HEK293 (cell line): ENCODE measurements around the gene PHF20.

Source experiments
- BCL11B ChIP-seq: fragments of 450-650 bp; formaldehyde crosslinking; IDR thresholded peaks from 2 replicates; pipeline ENCODE4 v1.5.1; 2016; ENCODE audit warnings: low read depth, missing biosample characterization, missing genetic modification characterization
- GLIS2 ChIP-seq: fragments of 450-650 bp; formaldehyde crosslinking; IDR thresholded peaks from 2 replicates; pipeline ENCODE4 v1.5.1; 2016; ENCODE audit warnings: missing biosample characterization, missing genetic modification characterization
- KLF1 ChIP-seq: fragments of 450-650 bp; formaldehyde crosslinking; IDR thresholded peaks from 2 replicates; pipeline ENCODE4 v1.5.1; 2016; ENCODE audit warnings: missing biosample characterization, missing genetic modification characterization
- OSR2 ChIP-seq: fragments of 450-650 bp; formaldehyde crosslinking; IDR thresholded peaks from 2 replicates; pipeline ENCODE4 v1.5.1; 2016; ENCODE audit warnings: missing biosample characterization, missing genetic modification characterization
- OVOL3 ChIP-seq: fragments of 450-650 bp; formaldehyde crosslinking; IDR thresholded peaks from 2 replicates; pipeline ENCODE4 v1.5.1; 2016; ENCODE audit warnings: missing biosample characterization, missing genetic modification characterization
- REPIN1 ChIP-seq: fragments of 450-650 bp; formaldehyde crosslinking; IDR thresholded peaks from 2 replicates; pipeline ENCODE4 v1.5.1; 2017; ENCODE audit warnings: missing biosample characterization, missing genetic modification characterization, low read depth
- SALL2 ChIP-seq: fragments of 450-650 bp; formaldehyde crosslinking; IDR thresholded peaks from 2 replicates; pipeline ENCODE4 v1.5.0; 2017; ENCODE audit warnings: missing biosample characterization, mild to moderate bottlenecking, missing genetic modification characterization, borderline replicate concordance
- SETDB1 ChIP-seq: IDR thresholded peaks from one replicate; pipeline ENCODE4 v1.6.1; 2017; ENCODE audit warnings: mild to moderate bottlenecking, low read length, moderate library complexity, mixed read lengths; ENCODE audit not compliant: insufficient read length
- ZBTB7A ChIP-seq: fragments of 450-650 bp; formaldehyde crosslinking; IDR thresholded peaks from 2 replicates; pipeline ENCODE4 v1.5.1; 2016; ENCODE audit warnings: low read depth, missing biosample characterization, missing genetic modification characterization
- ZEB2 ChIP-seq: fragments of 450-650 bp; formaldehyde crosslinking; IDR thresholded peaks from 2 replicates; pipeline ENCODE4 v1.5.1; 2016; ENCODE audit warnings: missing biosample characterization, missing genetic modification characterization
- ZFP3 ChIP-seq: fragments of 450-650 bp; formaldehyde crosslinking; IDR thresholded peaks from 2 replicates; pipeline ENCODE4 v1.5.1; 2016; ENCODE audit warnings: low read depth, missing biosample characterization, missing genetic modification characterization
- ZNF394 ChIP-seq: fragments of 450-650 bp; formaldehyde crosslinking; IDR thresholded peaks from 2 replicates; pipeline ENCODE4 v1.5.1; 2016; ENCODE audit warnings: missing biosample characterization, missing genetic modification characterization, mild to moderate bottlenecking, moderate library complexity, borderline replicate concordance
- ZNF510 ChIP-seq: fragments of 450-650 bp; formaldehyde crosslinking; IDR thresholded peaks from 2 replicates; pipeline ENCODE4 v1.5.1; 2018; ENCODE audit warnings: mild to moderate bottlenecking, missing genetic modification characterization, missing biosample characterization; ENCODE audit not compliant: insufficient replicate concordance
- ZNF558 ChIP-seq: fragments of 450-650 bp; formaldehyde crosslinking; IDR thresholded peaks from 2 replicates; pipeline ENCODE4 v1.5.1; 2016; ENCODE audit warnings: missing biosample characterization, missing genetic modification characterization
- ZNF600 ChIP-seq: fragments of 450-650 bp; formaldehyde crosslinking; IDR thresholded peaks from 2 replicates; pipeline ENCODE4 v1.5.1; 2016; ENCODE audit warnings: missing biosample characterization, missing genetic modification characterization
- ZNF629 ChIP-seq: fragments of 450-650 bp; formaldehyde crosslinking; IDR thresholded peaks from 2 replicates; pipeline ENCODE4 v1.5.1; 2017; ENCODE audit warnings: missing biosample characterization, missing genetic modification characterization
- ZNF670 ChIP-seq: fragments of 450-650 bp; formaldehyde crosslinking; IDR thresholded peaks from 2 replicates; pipeline ENCODE4 v1.5.1; 2016; ENCODE audit warnings: missing biosample characterization, missing genetic modification characterization, low read depth
- ZNF747 ChIP-seq: fragments of 450-650 bp; formaldehyde crosslinking; IDR thresholded peaks from 2 replicates; pipeline ENCODE4 v1.5.1; 2016; ENCODE audit warnings: missing biosample characterization, missing genetic modification characterization
- ZNF76 ChIP-seq: fragments of 450-650 bp; formaldehyde crosslinking; IDR thresholded peaks from 2 replicates; pipeline ENCODE4; 2016; ENCODE audit warnings: low read depth, missing biosample characterization, missing genetic modification characterization, borderline replicate concordance
- ZNF776 ChIP-seq: fragments of 450-650 bp; formaldehyde crosslinking; IDR thresholded peaks from 2 replicates; pipeline ENCODE4 v1.5.0; 2017; ENCODE audit warnings: missing biosample characterization, missing genetic modification characterization, borderline replicate concordance
- ZNF792 ChIP-seq: fragments of 450-650 bp; formaldehyde crosslinking; IDR thresholded peaks from 2 replicates; pipeline ENCODE4 v1.5.1; 2016; ENCODE audit warnings: missing biosample characterization, missing genetic modification characterization
- TF ChIP-seq, protein P1 (sequence below): fragments of 450-650 bp; formaldehyde crosslinking; IDR thresholded peaks from 2 replicates; pipeline ENCODE4 v1.5.1; 2016; ENCODE audit warnings: missing biosample characterization, missing genetic modification characterization, low read depth
- TF ChIP-seq, protein P2 (sequence below): fragments of 450-650 bp; formaldehyde crosslinking; IDR thresholded peaks from 2 replicates; pipeline ENCODE4 v1.5.1; 2016; ENCODE audit warnings: missing biosample characterization, missing genetic modification characterization
- TF ChIP-seq, protein P3 (sequence below): fragments of 450-650 bp; formaldehyde crosslinking; conservative IDR thresholded peaks from 2 replicates; pipeline ENCODE4 v1.5.1; 2016; ENCODE audit warnings: low read depth, missing biosample characterization, missing genetic modification characterization
- TF ChIP-seq, protein P4 (sequence below): IDR thresholded peaks from 2 replicates; pipeline ENCODE4 v1.6.1; 2011; ENCODE audit warnings: mild to moderate bottlenecking, low read depth, low read length, borderline replicate concordance
- TF ChIP-seq, protein P5 (sequence below): fragments of 450-650 bp; formaldehyde crosslinking; IDR thresholded peaks from 2 replicates; pipeline ENCODE4 v1.5.1; 2016; ENCODE audit warnings: missing biosample characterization, missing genetic modification characterization
- TF ChIP-seq, protein P6 (sequence below): fragments of 450-650 bp; formaldehyde crosslinking; IDR thresholded peaks from 2 replicates; pipeline ENCODE4 v1.5.1; 2016; ENCODE audit warnings: missing biosample characterization, missing genetic modification characterization

PHF20 gene

DNA sequence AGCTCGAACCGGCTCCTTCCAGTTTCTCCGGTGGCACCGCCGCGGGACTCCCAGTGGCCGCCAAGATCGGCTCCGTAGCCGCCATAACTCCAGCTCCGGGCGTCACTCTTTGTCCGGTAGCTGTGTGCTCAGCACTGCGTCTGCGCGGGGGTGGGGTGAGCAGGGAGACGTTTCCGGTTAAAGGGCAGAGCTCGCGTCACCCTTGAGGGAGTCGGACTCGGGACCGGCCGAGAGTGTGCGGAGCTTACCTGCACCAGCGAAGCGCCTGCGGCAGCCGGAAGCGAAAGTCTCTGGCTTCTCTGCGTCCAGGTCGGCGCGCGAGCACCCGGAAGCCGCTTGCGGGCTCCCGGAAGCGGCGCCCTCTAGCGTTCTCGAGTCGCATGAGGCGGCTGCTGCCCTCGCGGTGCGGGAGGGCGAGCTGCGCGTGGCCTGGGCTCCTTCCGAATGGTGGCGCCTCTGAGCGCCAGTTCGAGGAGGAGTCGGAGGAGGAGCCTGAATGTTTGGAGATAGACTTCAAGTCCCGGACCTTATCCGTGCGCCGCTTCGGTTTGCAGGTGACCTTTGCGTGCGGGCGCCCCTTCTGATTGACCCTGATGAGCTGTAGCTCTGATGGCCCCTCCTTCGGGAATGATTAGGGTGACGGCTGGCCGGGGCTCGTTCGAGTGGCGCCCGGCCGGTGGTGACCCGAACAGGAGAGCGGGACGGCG is 182.5 kb downstream of the PHF20 start, which contains the start of gene SCAND1 (continued):
- TF ChIP-seq GLIS2 (tag by site-specific recombination) (no peak; the same call in 1 of the 2 replicates), ZNF776 (tag by site-specific recombination) (no peak), OSR2 (tag by site-specific recombination) (peak; percentile 55; the same call in 1 of the 2 replicates), SETDB1 (peak; percentile 20), OVOL3 (tag by site-specific recombination) (no peak; the same call in 1 of the 2 replicates), ZNF600 (tag by site-specific recombination) (peak; percentile 68), BCL11B (tag by site-specific recombination) (0 out of 2 replicates have a peak, but pooled peaks have one; percentile 47), ZNF558 (tag by site-specific recombination) (peak; percentile 53; the same call in 1 of the 2 replicates), ZNF792 (tag by site-specific recombination) (no peak), ZNF76 (tag by site-specific recombination) (peak; percentile 74; the same call in 1 of the 2 replicates), ZNF670 (tag by site-specific recombination) (no peak), ZNF510 (no peak), REPIN1 (tag by site-specific recombination) (0 out of 2 replicates have a peak, but pooled peaks have one; percentile 14), SALL2 (tag by site-specific recombination) (no peak), ZEB2 (tag by site-specific recombination) (peak; percentile 99), ZNF629 (tag by site-specific recombination) (peak; percentile 93), ZBTB7A (peak; percentile 64; the same call in 1 of the 2 replicates), KLF1 (tag by site-specific recombination) (peak; percentile 22), ZNF394 (tag by site-specific recombination) (peak; percentile 77; the same call in 1 of the 2 replicates), ZNF747 (tag by site-specific recombination) (no peak), ZFP3 (tag by site-specific recombination) (no peak)
- TF ChIP-seq, protein P1, sequence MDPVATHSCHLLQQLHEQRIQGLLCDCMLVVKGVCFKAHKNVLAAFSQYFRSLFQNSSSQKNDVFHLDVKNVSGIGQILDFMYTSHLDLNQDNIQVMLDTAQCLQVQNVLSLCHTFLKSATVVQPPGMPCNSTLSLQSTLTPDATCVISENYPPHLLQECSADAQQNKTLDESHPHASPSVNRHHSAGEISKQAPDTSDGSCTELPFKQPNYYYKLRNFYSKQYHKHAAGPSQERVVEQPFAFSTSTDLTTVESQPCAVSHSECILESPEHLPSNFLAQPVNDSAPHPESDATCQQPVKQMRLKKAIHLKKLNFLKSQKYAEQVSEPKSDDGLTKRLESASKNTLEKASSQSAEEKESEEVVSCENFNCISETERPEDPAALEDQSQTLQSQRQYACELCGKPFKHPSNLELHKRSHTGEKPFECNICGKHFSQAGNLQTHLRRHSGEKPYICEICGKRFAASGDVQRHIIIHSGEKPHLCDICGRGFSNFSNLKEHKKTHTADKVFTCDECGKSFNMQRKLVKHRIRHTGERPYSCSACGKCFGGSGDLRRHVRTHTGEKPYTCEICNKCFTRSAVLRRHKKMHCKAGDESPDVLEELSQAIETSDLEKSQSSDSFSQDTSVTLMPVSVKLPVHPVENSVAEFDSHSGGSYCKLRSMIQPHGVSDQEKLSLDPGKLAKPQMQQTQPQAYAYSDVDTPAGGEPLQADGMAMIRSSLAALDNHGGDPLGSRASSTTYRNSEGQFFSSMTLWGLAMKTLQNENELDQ (tag by site-specific recombination), result no peak
- TF ChIP-seq, protein P2, sequence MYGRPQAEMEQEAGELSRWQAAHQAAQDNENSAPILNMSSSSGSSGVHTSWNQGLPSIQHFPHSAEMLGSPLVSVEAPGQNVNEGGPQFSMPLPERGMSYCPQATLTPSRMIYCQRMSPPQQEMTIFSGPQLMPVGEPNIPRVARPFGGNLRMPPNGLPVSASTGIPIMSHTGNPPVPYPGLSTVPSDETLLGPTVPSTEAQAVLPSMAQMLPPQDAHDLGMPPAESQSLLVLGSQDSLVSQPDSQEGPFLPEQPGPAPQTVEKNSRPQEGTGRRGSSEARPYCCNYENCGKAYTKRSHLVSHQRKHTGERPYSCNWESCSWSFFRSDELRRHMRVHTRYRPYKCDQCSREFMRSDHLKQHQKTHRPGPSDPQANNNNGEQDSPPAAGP (tag by site-specific recombination), result peak; percentile 89
- TF ChIP-seq, protein P3, sequence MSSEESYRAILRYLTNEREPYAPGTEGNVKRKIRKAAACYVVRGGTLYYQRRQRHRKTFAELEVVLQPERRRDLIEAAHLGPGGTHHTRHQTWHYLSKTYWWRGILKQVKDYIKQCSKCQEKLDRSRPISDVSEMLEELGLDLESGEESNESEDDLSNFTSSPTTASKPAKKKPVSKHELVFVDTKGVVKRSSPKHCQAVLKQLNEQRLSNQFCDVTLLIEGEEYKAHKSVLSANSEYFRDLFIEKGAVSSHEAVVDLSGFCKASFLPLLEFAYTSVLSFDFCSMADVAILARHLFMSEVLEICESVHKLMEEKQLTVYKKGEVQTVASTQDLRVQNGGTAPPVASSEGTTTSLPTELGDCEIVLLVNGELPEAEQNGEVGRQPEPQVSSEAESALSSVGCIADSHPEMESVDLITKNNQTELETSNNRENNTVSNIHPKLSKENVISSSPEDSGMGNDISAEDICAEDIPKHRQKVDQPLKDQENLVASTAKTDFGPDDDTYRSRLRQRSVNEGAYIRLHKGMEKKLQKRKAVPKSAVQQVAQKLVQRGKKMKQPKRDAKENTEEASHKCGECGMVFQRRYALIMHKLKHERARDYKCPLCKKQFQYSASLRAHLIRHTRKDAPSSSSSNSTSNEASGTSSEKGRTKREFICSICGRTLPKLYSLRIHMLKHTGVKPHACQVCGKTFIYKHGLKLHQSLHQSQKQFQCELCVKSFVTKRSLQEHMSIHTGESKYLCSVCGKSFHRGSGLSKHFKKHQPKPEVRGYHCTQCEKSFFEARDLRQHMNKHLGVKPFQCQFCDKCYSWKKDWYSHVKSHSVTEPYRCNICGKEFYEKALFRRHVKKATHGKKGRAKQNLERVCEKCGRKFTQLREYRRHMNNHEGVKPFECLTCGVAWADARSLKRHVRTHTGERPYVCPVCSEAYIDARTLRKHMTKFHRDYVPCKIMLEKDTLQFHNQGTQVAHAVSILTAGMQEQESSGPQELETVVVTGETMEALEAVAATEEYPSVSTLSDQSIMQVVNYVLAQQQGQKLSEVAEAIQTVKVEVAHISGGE, result peak; percentile 99
- TF ChIP-seq, protein P4, sequence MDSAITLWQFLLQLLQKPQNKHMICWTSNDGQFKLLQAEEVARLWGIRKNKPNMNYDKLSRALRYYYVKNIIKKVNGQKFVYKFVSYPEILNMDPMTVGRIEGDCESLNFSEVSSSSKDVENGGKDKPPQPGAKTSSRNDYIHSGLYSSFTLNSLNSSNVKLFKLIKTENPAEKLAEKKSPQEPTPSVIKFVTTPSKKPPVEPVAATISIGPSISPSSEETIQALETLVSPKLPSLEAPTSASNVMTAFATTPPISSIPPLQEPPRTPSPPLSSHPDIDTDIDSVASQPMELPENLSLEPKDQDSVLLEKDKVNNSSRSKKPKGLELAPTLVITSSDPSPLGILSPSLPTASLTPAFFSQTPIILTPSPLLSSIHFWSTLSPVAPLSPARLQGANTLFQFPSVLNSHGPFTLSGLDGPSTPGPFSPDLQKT, result no peak
- TF ChIP-seq, protein P5, sequence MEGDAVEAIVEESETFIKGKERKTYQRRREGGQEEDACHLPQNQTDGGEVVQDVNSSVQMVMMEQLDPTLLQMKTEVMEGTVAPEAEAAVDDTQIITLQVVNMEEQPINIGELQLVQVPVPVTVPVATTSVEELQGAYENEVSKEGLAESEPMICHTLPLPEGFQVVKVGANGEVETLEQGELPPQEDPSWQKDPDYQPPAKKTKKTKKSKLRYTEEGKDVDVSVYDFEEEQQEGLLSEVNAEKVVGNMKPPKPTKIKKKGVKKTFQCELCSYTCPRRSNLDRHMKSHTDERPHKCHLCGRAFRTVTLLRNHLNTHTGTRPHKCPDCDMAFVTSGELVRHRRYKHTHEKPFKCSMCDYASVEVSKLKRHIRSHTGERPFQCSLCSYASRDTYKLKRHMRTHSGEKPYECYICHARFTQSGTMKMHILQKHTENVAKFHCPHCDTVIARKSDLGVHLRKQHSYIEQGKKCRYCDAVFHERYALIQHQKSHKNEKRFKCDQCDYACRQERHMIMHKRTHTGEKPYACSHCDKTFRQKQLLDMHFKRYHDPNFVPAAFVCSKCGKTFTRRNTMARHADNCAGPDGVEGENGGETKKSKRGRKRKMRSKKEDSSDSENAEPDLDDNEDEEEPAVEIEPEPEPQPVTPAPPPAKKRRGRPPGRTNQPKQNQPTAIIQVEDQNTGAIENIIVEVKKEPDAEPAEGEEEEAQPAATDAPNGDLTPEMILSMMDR (tag by site-specific recombination), result peak; percentile 100
- TF ChIP-seq, protein P6, sequence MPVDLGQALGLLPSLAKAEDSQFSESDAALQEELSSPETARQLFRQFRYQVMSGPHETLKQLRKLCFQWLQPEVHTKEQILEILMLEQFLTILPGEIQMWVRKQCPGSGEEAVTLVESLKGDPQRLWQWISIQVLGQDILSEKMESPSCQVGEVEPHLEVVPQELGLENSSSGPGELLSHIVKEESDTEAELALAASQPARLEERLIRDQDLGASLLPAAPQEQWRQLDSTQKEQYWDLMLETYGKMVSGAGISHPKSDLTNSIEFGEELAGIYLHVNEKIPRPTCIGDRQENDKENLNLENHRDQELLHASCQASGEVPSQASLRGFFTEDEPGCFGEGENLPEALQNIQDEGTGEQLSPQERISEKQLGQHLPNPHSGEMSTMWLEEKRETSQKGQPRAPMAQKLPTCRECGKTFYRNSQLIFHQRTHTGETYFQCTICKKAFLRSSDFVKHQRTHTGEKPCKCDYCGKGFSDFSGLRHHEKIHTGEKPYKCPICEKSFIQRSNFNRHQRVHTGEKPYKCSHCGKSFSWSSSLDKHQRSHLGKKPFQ, result 0 out of 2 replicates have a peak, but pooled peaks have one; percentile 8
